ENCODE measurements around the gene FLRT1.
A peak's percentile ranks its signal among the peaks of the same experiment; 100 is the strongest.

FLRT1 gene

DNA sequence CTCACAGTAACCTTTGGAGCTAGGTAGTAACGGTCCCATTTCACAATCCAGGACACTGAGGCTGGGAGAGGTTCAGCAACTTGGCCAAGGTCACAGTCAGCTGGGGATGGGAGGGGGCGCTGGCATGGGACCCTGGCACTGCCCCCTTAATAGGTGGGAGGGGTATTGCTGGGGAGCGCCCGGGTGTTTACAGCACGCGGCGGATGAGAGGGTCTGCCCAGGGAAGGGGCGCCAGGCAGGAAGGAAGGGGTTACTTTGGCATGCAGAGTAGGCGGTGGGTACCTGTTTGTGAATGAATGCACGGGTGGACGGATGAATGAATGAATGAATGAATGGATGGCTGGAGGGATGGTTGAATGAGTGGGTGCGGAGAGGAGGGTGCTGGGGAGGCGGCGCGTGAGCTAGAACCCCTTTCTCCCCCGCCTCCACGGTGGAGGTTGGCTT, 628 bp upstream of the FLRT1 start:
- H4K8ac ChIP-seq (ENCODE audit: low read depth, low read length), result no peak overlapping the region
- no peak overlapping the region for H3K4ac ChIP-seq (ENCODE audit: low read depth, low read length)
- no peaks in the 10 kb centered on the region for H3K36me3 ChIP-seq (ENCODE audit: control insufficient read depth in 1 of 2, insufficient read depth in 2 of 2, low read length in 2 of 2)
- no peak overlapping the region for H4K91ac ChIP-seq (ENCODE audit: low read depth, low read length)
- WGBS (ENCODE audit: extremely low coverage, insufficient coverage, insufficient read length), result no CpG with 5 or more reads among the region's 17 CpGs
- H3K27ac ChIP-seq (ENCODE audit: low read depth, low read length), result no peak overlapping the region
- no peak overlapping the region for H2AK5ac ChIP-seq (ENCODE audit: low read length)
- no peak for DNase-seq
- no peak overlapping the region for H3K18ac ChIP-seq (ENCODE audit: low read length)
- no peak overlapping the region for H3K4me3 ChIP-seq (ENCODE audit: low read depth, low read length)
- H3K79me1 ChIP-seq (ENCODE audit: low read length), result no peaks in the 10 kb centered on the region
- H2BK5ac ChIP-seq (ENCODE audit: low read depth, low read length, poor library complexity), result no peak overlapping the region
- no peak overlapping the region for H2AFZ ChIP-seq (ENCODE audit: insufficient read depth, low read length, poor library complexity)
- H3K27me3 ChIP-seq (ENCODE audit: insufficient read depth, low read length), result peaks cover 47% of the 10 kb centered on the region
- no peak overlapping the region for H4K12ac ChIP-seq (ENCODE audit: low read depth, low read length)
- no peaks in the 10 kb centered on the region for H3K4me1 ChIP-seq (ENCODE audit: control insufficient read depth in 1 of 2, insufficient read depth in 2 of 2, low read length in 2 of 2)
- H3K23ac ChIP-seq (ENCODE audit: low read length), result no peak overlapping the region
- H2BK12ac ChIP-seq (ENCODE audit: low read length), result no peak overlapping the region
- H3K79me2 ChIP-seq (ENCODE audit: control insufficient read depth, insufficient read depth, low read length, poor library complexity), result no peaks in the 10 kb centered on the region
- no peak overlapping the region for H2BK120ac ChIP-seq (ENCODE audit: insufficient read depth, low read length, poor library complexity)
- H3K9me3 ChIP-seq (ENCODE audit: insufficient read depth, low read depth, low read length), result peaks cover 1% of the 10 kb centered on the region
- H3K9ac ChIP-seq (ENCODE audit: low read length), result no peak overlapping the region
- H3K14ac ChIP-seq (ENCODE audit: low read length), result no peak overlapping the region
- H3K4me2 ChIP-seq (ENCODE audit: low read length), result no peak overlapping the region

- H3K14ac ChIP-seq (ENCODE audit: low read length), result no peak overlapping the region
- no peak overlapping the region for H4K12ac ChIP-seq (ENCODE audit: low read depth, low read length)
- H2AFZ ChIP-seq (ENCODE audit: insufficient read depth, low read length, poor library complexity), result no peak overlapping the region
- H3K27me3 ChIP-seq (ENCODE audit: insufficient read depth, low read length), result peaks cover 47% of the 10 kb centered on the region
- no peak overlapping the region for H3K4ac ChIP-seq (ENCODE audit: low read depth, low read length)
- H3K23ac ChIP-seq (ENCODE audit: low read length), result no peak overlapping the region
- no peak overlapping the region for H2AK5ac ChIP-seq (ENCODE audit: low read length)
- no peaks in the 10 kb centered on the region for H3K79me1 ChIP-seq (ENCODE audit: low read length)
- no peak overlapping the region for H3K4me3 ChIP-seq (ENCODE audit: low read depth, low read length)
- H3K18ac ChIP-seq (ENCODE audit: low read length), result no peak overlapping the region
- H3K79me2 ChIP-seq (ENCODE audit: control insufficient read depth, insufficient read depth, low read length, poor library complexity), result no peaks in the 10 kb centered on the region
- peaks cover 1% of the 10 kb centered on the region for H3K9me3 ChIP-seq (ENCODE audit: insufficient read depth, low read depth, low read length)
- no peak overlapping the region for H4K8ac ChIP-seq (ENCODE audit: low read depth, low read length)
- peak overlapping the region; percentile 37 for H3K4me2 ChIP-seq (ENCODE audit: low read length)
- H2BK12ac ChIP-seq (ENCODE audit: low read length), result no peak overlapping the region
- peak in 1 of 2 donors; percentile 14 for DNase-seq
- WGBS (ENCODE audit: extremely low coverage, insufficient coverage, insufficient read length), result no CpG with 5 or more reads among the region's 85 CpGs
- no peak overlapping the region for H4K91ac ChIP-seq (ENCODE audit: low read depth, low read length)
- H3K9ac ChIP-seq (ENCODE audit: low read length), result no peak overlapping the region
- H3K27ac ChIP-seq (ENCODE audit: low read depth, low read length), result no peak overlapping the region
- no peak overlapping the region for H2BK120ac ChIP-seq (ENCODE audit: insufficient read depth, low read length, poor library complexity)
- H3K36me3 ChIP-seq (ENCODE audit: control insufficient read depth in 1 of 2, insufficient read depth in 2 of 2, low read length in 2 of 2), result no peaks in the 10 kb centered on the region
- H3K4me1 ChIP-seq (ENCODE audit: control insufficient read depth in 1 of 2, insufficient read depth in 2 of 2, low read length in 2 of 2), result no peaks in the 10 kb centered on the region
- no peak overlapping the region for H2BK5ac ChIP-seq (ENCODE audit: low read depth, low read length, poor library complexity)
These were observed 626 bp downstream of the FLRT1 start for GRCh38 chr11:64036087-64037026.

DNA sequence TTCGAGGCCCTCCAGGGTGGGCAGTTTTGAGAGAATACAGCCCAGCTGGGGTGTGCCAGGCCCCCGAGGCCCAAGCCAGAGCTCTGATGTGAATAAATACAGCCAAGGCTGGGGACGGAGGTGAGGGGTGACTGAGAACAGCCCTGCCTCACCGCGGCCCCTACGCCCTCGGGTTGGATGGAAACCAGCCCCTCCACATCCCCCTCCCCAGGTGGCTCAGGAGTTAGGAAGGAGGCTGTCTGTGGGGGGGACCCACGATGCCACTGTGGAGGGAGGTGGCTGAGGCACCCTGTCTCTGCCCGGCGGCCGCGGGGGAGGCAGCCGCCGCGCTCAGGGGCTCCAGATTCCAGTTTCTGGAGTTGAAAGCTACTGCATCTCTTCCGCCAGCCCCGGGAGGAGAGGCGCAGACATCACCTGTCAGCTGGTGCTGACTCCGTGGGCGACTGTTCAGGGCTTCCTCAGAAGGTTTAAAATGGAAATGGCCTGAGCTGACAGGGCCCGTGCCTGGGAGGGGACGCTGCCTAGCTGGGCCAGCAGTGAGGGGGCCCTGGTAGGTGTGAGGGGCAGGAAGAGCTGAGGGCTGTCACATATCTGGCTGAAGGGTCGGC, 1.4 kb downstream of the FLRT1 start:
- no peak overlapping the region for H4K12ac ChIP-seq (ENCODE audit: low read depth, low read length)
- H4K91ac ChIP-seq (ENCODE audit: low read depth, low read length), result no peak overlapping the region
- H3K14ac ChIP-seq (ENCODE audit: low read length), result no peak overlapping the region
- no peak overlapping the region for H2BK12ac ChIP-seq (ENCODE audit: low read length)
- H2AFZ ChIP-seq (ENCODE audit: insufficient read depth, low read length, poor library complexity), result no peak overlapping the region
- no peak overlapping the region for H4K8ac ChIP-seq (ENCODE audit: low read depth, low read length)
- no peak overlapping the region for H3K4me2 ChIP-seq (ENCODE audit: low read length)
- no peak overlapping the region for H3K23ac ChIP-seq (ENCODE audit: low read length)
- H2AK5ac ChIP-seq (ENCODE audit: low read length), result no peak overlapping the region
- WGBS (ENCODE audit: extremely low coverage, insufficient coverage, insufficient read length), result no CpG with 5 or more reads among the region's 23 CpGs
- no peaks in the 10 kb centered on the region for H3K36me3 ChIP-seq (ENCODE audit: control insufficient read depth in 1 of 2, insufficient read depth in 2 of 2, low read length in 2 of 2)
- H3K27ac ChIP-seq (ENCODE audit: low read depth, low read length), result no peak overlapping the region
- H3K9me3 ChIP-seq (ENCODE audit: insufficient read depth, low read depth, low read length), result peaks cover 1% of the 10 kb centered on the region
- no peak overlapping the region for H2BK120ac ChIP-seq (ENCODE audit: insufficient read depth, low read length, poor library complexity)
- no peak overlapping the region for H2BK5ac ChIP-seq (ENCODE audit: low read depth, low read length, poor library complexity)
- no peaks in the 10 kb centered on the region for H3K79me1 ChIP-seq (ENCODE audit: low read length)
- H3K79me2 ChIP-seq (ENCODE audit: control insufficient read depth, insufficient read depth, low read length, poor library complexity), result no peaks in the 10 kb centered on the region
- no peak overlapping the region for H3K9ac ChIP-seq (ENCODE audit: low read length)
- H3K4ac ChIP-seq (ENCODE audit: low read depth, low read length), result no peak overlapping the region
- no peaks in the 10 kb centered on the region for H3K4me1 ChIP-seq (ENCODE audit: control insufficient read depth in 1 of 2, insufficient read depth in 2 of 2, low read length in 2 of 2)
- H3K18ac ChIP-seq (ENCODE audit: low read length), result no peak overlapping the region
- peaks cover 47% of the 10 kb centered on the region for H3K27me3 ChIP-seq (ENCODE audit: insufficient read depth, low read length)
- no peak overlapping the region for H3K4me3 ChIP-seq (ENCODE audit: low read depth, low read length)
- no peak for DNase-seq

DNA sequence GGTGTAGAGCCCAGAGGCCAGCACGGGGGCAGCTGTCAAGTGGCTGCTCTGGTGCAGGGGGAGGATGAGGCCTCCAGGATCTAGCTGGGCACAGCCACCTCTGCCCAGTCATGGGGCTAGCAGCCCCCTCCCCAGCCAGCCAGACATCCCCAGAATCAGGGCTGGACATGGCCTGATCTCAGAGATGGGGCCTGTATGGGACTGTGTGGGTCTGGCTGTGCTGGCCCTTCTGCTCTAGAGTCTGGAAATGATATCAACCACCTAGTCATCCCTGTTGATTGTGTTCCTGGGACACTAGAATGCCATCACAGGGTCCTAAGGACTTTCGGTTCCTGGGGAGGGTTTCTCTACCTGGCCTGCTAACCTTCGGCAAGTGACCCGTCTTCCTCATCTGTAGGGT, 2.8 kb downstream of the FLRT1 start:
- H3K79me1 ChIP-seq (ENCODE audit: low read length), result no peaks in the 10 kb centered on the region
- no peak overlapping the region for H3K9ac ChIP-seq (ENCODE audit: low read length)
- WGBS (ENCODE audit: extremely low coverage, insufficient coverage, insufficient read length), result no CpG with 5 or more reads among the region's 4 CpGs
- no peak overlapping the region for H3K27ac ChIP-seq (ENCODE audit: low read depth, low read length)
- no peak overlapping the region for H3K23ac ChIP-seq (ENCODE audit: low read length)
- H2AK5ac ChIP-seq (ENCODE audit: low read length), result no peak overlapping the region
- no peak overlapping the region for H4K8ac ChIP-seq (ENCODE audit: low read depth, low read length)
- H3K79me2 ChIP-seq (ENCODE audit: control insufficient read depth, insufficient read depth, low read length, poor library complexity), result no peaks in the 10 kb centered on the region
- H2BK12ac ChIP-seq (ENCODE audit: low read length), result no peak overlapping the region
- no peak overlapping the region for H2BK5ac ChIP-seq (ENCODE audit: low read depth, low read length, poor library complexity)
- H3K27me3 ChIP-seq (ENCODE audit: insufficient read depth, low read length), result peaks cover 44% of the 10 kb centered on the region
- no peaks in the 10 kb centered on the region for H3K4me1 ChIP-seq (ENCODE audit: control insufficient read depth in 1 of 2, insufficient read depth in 2 of 2, low read length in 2 of 2)
- no peaks in the 10 kb centered on the region for H3K36me3 ChIP-seq (ENCODE audit: control insufficient read depth in 1 of 2, insufficient read depth in 2 of 2, low read length in 2 of 2)
- H3K18ac ChIP-seq (ENCODE audit: low read length), result no peak overlapping the region
- no peak overlapping the region for H3K14ac ChIP-seq (ENCODE audit: low read length)
- no peak overlapping the region for H2AFZ ChIP-seq (ENCODE audit: insufficient read depth, low read length, poor library complexity)
- H4K91ac ChIP-seq (ENCODE audit: low read depth, low read length), result no peak overlapping the region
- no peak overlapping the region for H3K4me2 ChIP-seq (ENCODE audit: low read length)
- H4K12ac ChIP-seq (ENCODE audit: low read depth, low read length), result no peak overlapping the region
- no peak for DNase-seq
- H3K4me3 ChIP-seq (ENCODE audit: low read depth, low read length), result no peak overlapping the region
- H3K4ac ChIP-seq (ENCODE audit: low read depth, low read length), result no peak overlapping the region
- peaks cover 1% of the 10 kb centered on the region for H3K9me3 ChIP-seq (ENCODE audit: insufficient read depth, low read depth, low read length)
- H2BK120ac ChIP-seq (ENCODE audit: insufficient read depth, low read length, poor library complexity), result no peak overlapping the region
